Stomach (tissue), 9 donors: ENCODE results near the gene NPDC1. TPM values are rescaled to one million over a fixed set of nuclear protein-coding genes. Genes with fewer than 3 reads are reported as not detected.

Experiments used
- DNase-seq, 2 donors: peaks; one replicate each; pipeline versions ENCODE4 v3.0.0 to v3.0.0-alpha.2; 2013 to 2019
- H3K27ac ChIP-seq, 5 donors: fragments of 200-600 bp in 4 of 5; sonication (generic) in 4 of 5; one replicate each; pipeline ENCODE4 v1.5.1; 2013 to 2019; ENCODE audit warnings: mild to moderate bottlenecking in 1 of 5, moderate library complexity in 1 of 5
- H3K27me3 ChIP-seq, 3 donors: fragments of 200-600 bp; sonication (generic); one replicate each; pipeline ENCODE4 v1.5.1; 2017 to 2019; ENCODE audit warnings: mixed run types in 1 of 3
- H3K36me3 ChIP-seq, 4 donors: fragments of 200-600 bp; sonication (generic); 1 replicate in 3 of 4; 2 replicates in 1 of 4; pipeline ENCODE4 v1.5.1; 2016 to 2019
- H3K4me1 ChIP-seq, 4 donors: fragments of 200-600 bp; sonication (generic); one replicate each; pipeline ENCODE4 v1.5.1; 2016 to 2019
- H3K4me3 ChIP-seq, 4 donors: fragments of 200-600 bp; sonication (generic) in 3 of 4; one replicate each; pipeline ENCODE4 v1.5.1; 2016 to 2019; ENCODE audit warnings: mild to moderate bottlenecking in 1 of 4
- H3K9me3 ChIP-seq, 4 donors: fragments of 200-600 bp; sonication (generic); one replicate each; pipeline ENCODE4 v1.5.1; 2016 to 2019
- CTCF ChIP-seq, 7 experiments: fragments of 450-650 bp in 4 of 7; fragments of 200-600 bp in 3 of 7; sonication (generic) in 3 of 7; IDR thresholded peaks; one replicate each; pipeline ENCODE4 v1.5.1; 2016 to 2019; ENCODE audit warnings: antibody characterized with exemption in 7 of 7, control low read depth in 2 of 7, mild to moderate bottlenecking in 1 of 7
- EP300 ChIP-seq: sonication (generic); formaldehyde crosslinking; IDR thresholded peaks from one replicate; pipeline ENCODE4 v1.6.1; 2017; ENCODE audit warnings: antibody characterized with exemption
- POLR2A ChIP-seq, 4 donors: fragments of 450-650 bp; IDR thresholded peaks; one replicate each; pipeline ENCODE4 v1.6.1; 2016; ENCODE audit warnings: antibody characterized with exemption in 4 of 4, control low read depth in 2 of 4, mild to moderate bottlenecking in 1 of 4, moderate library complexity in 1 of 4
- POLR2AphosphoS5 ChIP-seq, 3 donors: sonication (generic); formaldehyde crosslinking; IDR thresholded peaks; one replicate each; pipeline ENCODE4 v1.6.1; 2016; ENCODE audit warnings: antibody characterized with exemption in 3 of 3
- WGBS, 5 donors: extraction: QIAGEN DNeasy Blood & Tissue Kit in 3 of 5; methylation state at CpG; one replicate each; pipeline versions ENCODE4 v1.1.5 to v1.1.7; 2013 to 2018; 5-methylcytosine and 5-hydroxymethylcytosine counted together
- intact Hi-C: fragments of 100-400 bp; cut with DNase I; formaldehyde crosslinking; loops from one replicate; pipeline ENCODE4 v1.15.1; 2023; ENCODE audit warnings: low total_unique reads
- polyA plus RNA-seq, 3 donors: library from polyadenylated mRNA; stranded (reverse); fragments of 200-250 nt; gene quantifications; one replicate each; pipeline ENCODE4 v1.2.3, GENCODE V29; 2013
- total RNA-seq, 5 donors: library from RNA; depleted of rRNA; stranded (reverse); fragments of >200 nt; gene quantifications; one replicate each; pipeline versions ENCODE4 v1.1.0 to v1.2.3, GENCODE V29; 2014 to 2016
- donor health status: healthy with polysubstance abuse.
- donor health status: Bipolar disorder and iron deficiency.
- donor health status: healthy.

Gene NPDC1
- total and polyA plus RNA-seq, 8 donors: 20.0 to 276 (median 180) TPM

- H3K9me3 ChIP-seq: no peaks in the 10 kb centered on the region
- peak overlapping the region in 1 of 5 donors; percentile 42 for H3K27ac ChIP-seq
- no peaks in the 10 kb centered on the region for H3K27me3 ChIP-seq
- TF ChIP-seq CTCF (IDR thresholded peaks at IDR 0.05) (no peak), POLR2AphosphoS5 (IDR thresholded peaks at IDR 0.05) (no peak), POLR2A (IDR thresholded peaks at IDR 0.05) (no peak), EP300 (no peak)
- WGBS, 5 donors: 53 to 65% (median 60%) methylated on average over 7 of the region's 7 CpGs
- peaks cover 24 to 55% (median 40%) of the 10 kb centered on the region in 4 donors for H3K4me1 ChIP-seq
- intact Hi-C loops: loop anchor here (10.0 kb wide), 1 partner anchor 68 kb away; the partner anchor contains the start of gene LCN12
- DNase-seq: no peak
- H3K36me3 ChIP-seq: peaks cover 10 to 31% (median 21%) of the 10 kb centered on the region in 4 donors
- no peak overlapping the region for H3K4me3 ChIP-seq
These were observed 22.8 kb downstream of the NPDC1 start for GRCh38 chr9:137023157-137023556.

GRCh38 chr9:137022662-137023008, 23.3 kb downstream of the NPDC1 start:
- Histone ChIP-seq H3K9me3 (no peaks in the 10 kb centered on the region), H3K36me3 (peaks cover 14 to 37% (median 26%) of the 10 kb centered on the region in 4 donors), H3K4me1 (peaks cover 24 to 55% (median 39%) of the 10 kb centered on the region in 4 donors), H3K27ac (peak overlapping the region in 3 of 5 donors; percentile 24 to 54 (median 37)), H3K4me3 (no peak overlapping the region), H3K27me3 (no peaks in the 10 kb centered on the region)
- TF ChIP-seq CTCF (IDR thresholded peaks at IDR 0.05) (no peak), EP300 (no peak), POLR2A (IDR thresholded peaks at IDR 0.05) (no peak), POLR2AphosphoS5 (IDR thresholded peaks at IDR 0.05) (no peak)
- no peak for DNase-seq
- 89 to 95% (median 91%) methylated on average over 8 to 23 of the region's 23 CpGs for WGBS, 5 donors
- intact Hi-C loops: loop anchor here (10.0 kb wide), 1 partner anchor 68 kb away; the partner anchor contains the start of gene LCN12

GRCh38 chr9:137021979-137022661, 23.9 kb downstream of the NPDC1 start:
- DNase-seq: peak; percentile 82 to 84
- TF ChIP-seq POLR2AphosphoS5 (IDR thresholded peaks at IDR 0.05) (no peak), EP300 (no peak), CTCF (IDR thresholded peaks at IDR 0.05) (no peak), POLR2A (IDR thresholded peaks at IDR 0.05) (no peak)
- 44 to 62% (median 52%) methylated on average over 20 to 30 of the region's 30 CpGs for WGBS, 5 donors
- H3K9me3 ChIP-seq: no peaks in the 10 kb centered on the region
- H3K4me3 ChIP-seq: no peak overlapping the region
- peaks cover 19 to 42% (median 31%) of the 10 kb centered on the region in 4 donors for H3K36me3 ChIP-seq
- H3K27ac ChIP-seq: peak overlapping the region in 3 of 5 donors; percentile 24 to 54 (median 37)
- H3K4me1 ChIP-seq: peaks cover 19 to 49% (median 34%) of the 10 kb centered on the region in 4 donors
- intact Hi-C loops: loop anchor here (10.0 kb wide), 1 partner anchor 67 kb away; the partner anchor contains the start of gene LCN12
- no peaks in the 10 kb centered on the region for H3K27me3 ChIP-seq

- H3K27ac ChIP-seq: no peak overlapping the region
- peaks cover 13 to 44% (median 29%) of the 10 kb centered on the region in 4 donors for H3K4me1 ChIP-seq
- WGBS, 5 donors: 67 to 81% (median 78%) methylated on average over 5 to 6 of the region's 6 CpGs
- H3K9me3 ChIP-seq: no peaks in the 10 kb centered on the region
- H3K36me3 ChIP-seq: peaks cover 19 to 47% (median 36%) of the 10 kb centered on the region in 4 donors
- TF ChIP-seq CTCF (IDR thresholded peaks at IDR 0.05): no peak
- TF ChIP-seq POLR2A (IDR thresholded peaks at IDR 0.05): no peak
- no peak for TF ChIP-seq POLR2AphosphoS5 (IDR thresholded peaks at IDR 0.05)
- no peak for DNase-seq
- no peak overlapping the region for H3K4me3 ChIP-seq
- intact Hi-C loops: loop anchor here (10.0 kb wide), 1 partner anchor 67 kb away; the partner anchor contains the start of gene LCN12
- H3K27me3 ChIP-seq: no peaks in the 10 kb centered on the region
These were observed 24.4 kb downstream of the NPDC1 start for GRCh38 chr9:137021568-137021978.
